NOMO-1 (cell line): ENCODE results near the gene SORBS2.
A peak's percentile ranks its signal among the peaks of the same experiment; 100 is the strongest.
"Not testable (repeated sequence)": the region's sequence is repeated elsewhere in the genome, so short reads cannot be mapped to it uniquely, and the experiment has no call there.

Source experiments
- DNase-seq, 2 experiments: peaks; one replicate each; lab custom pipeline; 2025; ENCODE audit not compliant: unreplicated experiment in 2 of 2; lab: John Stamatoyannopoulos, UW

The SORBS2 gene

GRCh38 chr4:185716577-185717376, 95.2 kb downstream of the SORBS2 start:
- no peak for DNase-seq

- DNase-seq = no peak
Observed at GRCh38 chr4:185716141-185716551, 95.8 kb downstream of the SORBS2 start.

- DNase-seq = not testable (repeated sequence)
Observed at GRCh38 chr4:185714524-185714923, 97.5 kb downstream of the SORBS2 start.

GRCh38 chr4:185713731-185714130, 98.3 kb downstream of the SORBS2 start:
- DNase-seq = no peak

GRCh38 chr4:185713272-185713671, 98.7 kb downstream of the SORBS2 start:
- DNase-seq = no peak

GRCh38 chr4:185712350-185713024, 99.5 kb downstream of the SORBS2 start:
- no peak for DNase-seq

- no peak for DNase-seq
Observed at GRCh38 chr4:185711726-185712125, 100.3 kb downstream of the SORBS2 start.

- no peak for DNase-seq
Observed at GRCh38 chr4:185710487-185710995, 101.5 kb downstream of the SORBS2 start.

GRCh38 chr4:185709802-185710486, 102.0 kb downstream of the SORBS2 start:
- no peak for DNase-seq

GRCh38 chr4:185708348-185708747, 103.6 kb downstream of the SORBS2 start:
- DNase-seq = no peak

GRCh38 chr4:185707622-185708021, 104.4 kb downstream of the SORBS2 start:
- DNase-seq = not testable (repeated sequence)

GRCh38 chr4:185702147-185702663, 109.8 kb downstream of the SORBS2 start:
- DNase-seq = no peak

GRCh38 chr4:185700630-185701029, 111.4 kb downstream of the SORBS2 start:
- DNase-seq = no peak

GRCh38 chr4:185700048-185700447, 111.9 kb downstream of the SORBS2 start:
- DNase-seq = no peak

- no peak for DNase-seq
Observed at GRCh38 chr4:185697488-185697887, 114.5 kb downstream of the SORBS2 start.

GRCh38 chr4:185695743-185696142, 116.3 kb downstream of the SORBS2 start:
- DNase-seq = no peak

- DNase-seq = peak in 1 of 2 experiments; percentile 4
Observed at GRCh38 chr4:185693548-185694215, 118.3 kb downstream of the SORBS2 start.

GRCh38 chr4:185689407-185689806, 122.6 kb downstream of the SORBS2 start:
- no peak for DNase-seq

- DNase-seq = no peak
Observed at GRCh38 chr4:185685804-185686203, 126.2 kb downstream of the SORBS2 start.

- no peak for DNase-seq
Observed at GRCh38 chr4:185683896-185684295, 128.1 kb downstream of the SORBS2 start.

- no peak for DNase-seq
Observed at GRCh38 chr4:185683222-185683621, 128.8 kb downstream of the SORBS2 start.
